HCT116 (cell line): Measurements from ENCODE around the gene L1CAM. TPM values are rescaled to one million over a fixed set of nuclear protein-coding genes. Genes with fewer than 3 reads are reported as not detected.

Experiments
- ATAC-seq: fragments of 200-7000 bp; cut with Tn5 transposase; 2 replicates; pipeline ENCODE4 v1.9.1; 2020; ENCODE audit warnings: mild to moderate bottlenecking, moderate library complexity
- BruUV-seq: library from RNA; stranded (reverse); fragments of 400-500 nt; replicated peaks from 2 replicates; lab custom pipeline; 2021; lab: Mats Ljungman, UMichigan
- CTCF ChIA-PET: fragments of 300-600 bp; sonication (Branson Sonifier 250); formaldehyde crosslinking; loops from one replicate; lab custom pipeline; 2021; ENCODE audit warnings: antibody characterized with exemption; lab: Charles Lee
- POLR2A ChIA-PET: fragments of 300-600, 350-600 bp; sonication (Branson Sonifier 250); formaldehyde crosslinking; loops from one replicate; lab custom pipeline; 2021; ENCODE audit warnings: antibody characterized with exemption; lab: Charles Lee
- RAD21 ChIA-PET, 2 experiments: fragments of 300-600 bp; sonication (Branson Sonifier 250); formaldehyde crosslinking; loops; one replicate each; lab custom pipeline; 2023; ENCODE audit warnings: low total read pairs in 2 of 2; ENCODE audit not compliant: uncharacterized antibody in 2 of 2, unreplicated experiment in 2 of 2, low non-redundant PET in 1 of 2; lab: Charles Lee
- DNase-seq: peaks from one replicate; pipeline ENCODE4 v3.0.0-alpha.2; 2010; ENCODE audit warnings: low read depth, low spot score
- H2AFZ ChIP-seq: fragments of 200-600 bp; shearing (Covaris generic), sonication (generic); 2 replicates; pipeline ENCODE4 v1.6.1; 2017; ENCODE audit warnings: low read depth, mixed run types, mixed read lengths, antibody characterized with exemption, low read length; ENCODE audit not compliant: poor library complexity, severe bottlenecking
- H3K27ac ChIP-seq: 2 replicates; pipeline ENCODE4 v1.5.1; 2012; ENCODE audit warnings: low read depth, low read length
- H3K27me3 ChIP-seq: fragments of 200-600 bp; sonication (generic); 2 replicates; pipeline ENCODE4 v1.6.1; 2016; ENCODE audit warnings: mixed run types, low read length, mixed read lengths; ENCODE audit not compliant: insufficient read depth
- H3K36me3 ChIP-seq, 2 experiments: fragments of 200-500 bp in 1 of 2; fragments of 200-600 bp in 1 of 2; sonication (Bioruptor generic) in 1 of 2; sonication (generic) in 1 of 2; 2 replicates each; pipeline versions ENCODE4 v1.5.1 to v1.6.1; 2014 to 2016; ENCODE audit warnings: low read length in 2 of 2, inconsistent platforms in 1 of 2, mixed read lengths in 1 of 2, mixed run types in 1 of 2; ENCODE audit not compliant: insufficient read depth in 2 of 2, control insufficient read depth in 1 of 2
- H3K4me1 ChIP-seq, 2 experiments: fragments of 200-600 bp in 1 of 2; sonication (generic) in 1 of 2; 2 replicates each; pipeline versions ENCODE4 v1.5.1 to v1.6.1; 2012 to 2017; ENCODE audit warnings: low read length in 2 of 2, inconsistent platforms in 1 of 2, mild to moderate bottlenecking in 1 of 2, mixed read lengths in 1 of 2, mixed run types in 1 of 2, moderate library complexity in 1 of 2; ENCODE audit not compliant: insufficient read depth in 2 of 2, control insufficient read depth in 1 of 2
- H3K4me2 ChIP-seq: fragments of 200-600 bp; sonication (generic); 2 replicates; pipeline ENCODE4 v1.6.1; 2017; ENCODE audit warnings: mixed run types, low read length, mixed read lengths
- H3K4me3 ChIP-seq, 2 experiments: fragments of 200-600 bp in 1 of 2; sonication (generic) in 1 of 2; replicated peaks in 1 of 2; 2 replicates each; pipeline ENCODE4 v1.5.1; 2011 to 2016; ENCODE audit warnings: low read length in 2 of 2, control low read depth in 1 of 2, low read depth in 1 of 2, mild to moderate bottlenecking in 1 of 2, mixed read lengths in 1 of 2, mixed run types in 1 of 2
- H3K79me2 ChIP-seq: fragments of 200-600 bp; sonication (generic); 2 replicates; pipeline ENCODE4 v1.6.1; 2017; ENCODE audit warnings: mild to moderate bottlenecking, mixed run types, low read length, moderate library complexity, mixed read lengths; ENCODE audit not compliant: insufficient read depth
- H3K9ac ChIP-seq: fragments of 200-600 bp; sonication (generic); 2 replicates; pipeline ENCODE4 v1.6.1; 2016; ENCODE audit warnings: low read length, mixed read lengths
- H3K9me2 ChIP-seq: fragments of 200-600 bp; sonication (generic), shearing (Covaris generic); 2 replicates; pipeline ENCODE4 v1.6.1; 2017; ENCODE audit warnings: mixed run types, mild to moderate bottlenecking, moderate library complexity; ENCODE audit not compliant: insufficient read depth
- H3K9me3 ChIP-seq, 2 experiments: fragments of 200-500 bp in 1 of 2; fragments of 200-600 bp in 1 of 2; sonication (Bioruptor generic) in 1 of 2; sonication (generic) in 1 of 2; 2 replicates each; pipeline ENCODE4 v1.6.1; 2014 to 2017; ENCODE audit warnings: low read length in 2 of 2, mixed read lengths in 2 of 2, inconsistent platforms in 1 of 2, low read depth in 1 of 2, mild to moderate bottlenecking in 1 of 2, mixed run types in 1 of 2, moderate library complexity in 1 of 2; ENCODE audit not compliant: control insufficient read depth in 1 of 2, insufficient read depth in 1 of 2
- H4K20me1 ChIP-seq: fragments of 200-600 bp; sonication (generic), shearing (Covaris generic); 2 replicates; pipeline ENCODE4 v1.6.1; 2017; ENCODE audit warnings: mixed run types, mild to moderate bottlenecking, moderate library complexity; ENCODE audit not compliant: insufficient read depth
- CBX3 ChIP-seq: IDR thresholded peaks from 2 replicates; pipeline ENCODE4 v1.6.1; 2012; ENCODE audit warnings: low read depth
- CEBPB ChIP-seq: IDR thresholded peaks from 2 replicates; pipeline ENCODE4 v1.6.1; 2012; ENCODE audit warnings: low read depth
- EGR1 ChIP-seq: IDR thresholded peaks from 2 replicates; pipeline ENCODE4 v1.6.1; 2012; ENCODE audit warnings: low read depth
- ELF1 ChIP-seq: IDR thresholded peaks from 2 replicates; pipeline ENCODE4 v1.6.1; 2012; ENCODE audit warnings: low read depth, borderline replicate concordance
- FOSL1 ChIP-seq: IDR thresholded peaks from 2 replicates; pipeline ENCODE4 v1.6.1; 2012; ENCODE audit warnings: low read depth
- JUND ChIP-seq: IDR thresholded peaks from 2 replicates; pipeline ENCODE4 v1.6.1; 2012
- POLR2A ChIP-seq: IDR thresholded peaks from 2 replicates; pipeline ENCODE4 v1.7.0; 2011; ENCODE audit warnings: borderline replicate concordance; ENCODE audit not compliant: insufficient read depth, insufficient read length; ENCODE audit errors: extremely low read depth
- POLR2AphosphoS5 ChIP-seq: IDR thresholded peaks from 2 replicates; pipeline ENCODE4 v1.6.1; 2011; ENCODE audit warnings: mild to moderate bottlenecking, low read depth, low read length, moderate library complexity
- RAD21 ChIP-seq: IDR thresholded peaks from 2 replicates; pipeline ENCODE4 v1.6.1; 2012; ENCODE audit warnings: low read depth, mild to moderate bottlenecking
- SIN3A ChIP-seq: IDR thresholded peaks from 2 replicates; pipeline ENCODE4 v1.6.1; 2012; ENCODE audit warnings: low read depth
- SP1 ChIP-seq: IDR thresholded peaks from 2 replicates; pipeline ENCODE4 v1.6.1; 2012; ENCODE audit warnings: low read depth
- SRF ChIP-seq: IDR thresholded peaks from 2 replicates; pipeline ENCODE4 v1.6.1; 2012; ENCODE audit warnings: low read depth
- TCF7L2 ChIP-seq: IDR thresholded peaks from 2 replicates; pipeline ENCODE4 v1.7.0; 2011; ENCODE audit warnings: borderline replicate concordance, inconsistent platforms; ENCODE audit not compliant: insufficient read depth, insufficient read length; ENCODE audit errors: extremely low read depth
- YY1 ChIP-seq: IDR thresholded peaks from 2 replicates; pipeline ENCODE4 v1.6.1; 2011; ENCODE audit warnings: low read length, low read depth, moderate library complexity, mild to moderate bottlenecking; ENCODE audit not compliant: insufficient replicate concordance; ENCODE audit errors: extremely low read depth
- ZBTB33 ChIP-seq: IDR thresholded peaks from 2 replicates; pipeline ENCODE4 v1.6.1; 2011; ENCODE audit warnings: mild to moderate bottlenecking, low read length, moderate library complexity; ENCODE audit not compliant: insufficient replicate concordance; ENCODE audit errors: extremely low read depth
- intact Hi-C: fragments of 100-400 bp; cut with micrococcal nuclease; formaldehyde crosslinking; loops from 2 replicates; pipeline ENCODE4 v1.10.0; 2022
- total RNA-seq: library from RNA; stranded (reverse); gene quantifications from one replicate; pipeline ENCODE4 v1.2.1, GENCODE V29; 2021; ENCODE audit not compliant: unreplicated experiment
- TF ChIP-seq, protein P1 (sequence below), 3 experiments: fragments of 200-600 bp in 1 of 3; sonication (generic) in 1 of 3; IDR thresholded peaks in 2 of 3; conservative IDR thresholded peaks in 1 of 3; 2 replicates each; pipeline ENCODE4 v1.5.1; 2012 to 2017; ENCODE audit warnings: low read depth in 2 of 3, low read length in 2 of 3, antibody characterized with exemption in 1 of 3, borderline replicate concordance in 1 of 3, control low read depth in 1 of 3, mild to moderate bottlenecking in 1 of 3, mixed read lengths in 1 of 3, mixed run types in 1 of 3, moderate library complexity in 1 of 3; ENCODE audit not compliant: insufficient read depth in 1 of 3
- TF ChIP-seq, protein P2 (sequence below): IDR thresholded peaks from 2 replicates; pipeline ENCODE4 v1.6.1; 2012
- TF ChIP-seq, protein P3 (sequence below): IDR thresholded peaks from 2 replicates; pipeline ENCODE4 v1.6.1; 2012

L1CAM gene
- total RNA-seq, 1 experiment from 2014 or later: 14.8 TPM

DNA sequence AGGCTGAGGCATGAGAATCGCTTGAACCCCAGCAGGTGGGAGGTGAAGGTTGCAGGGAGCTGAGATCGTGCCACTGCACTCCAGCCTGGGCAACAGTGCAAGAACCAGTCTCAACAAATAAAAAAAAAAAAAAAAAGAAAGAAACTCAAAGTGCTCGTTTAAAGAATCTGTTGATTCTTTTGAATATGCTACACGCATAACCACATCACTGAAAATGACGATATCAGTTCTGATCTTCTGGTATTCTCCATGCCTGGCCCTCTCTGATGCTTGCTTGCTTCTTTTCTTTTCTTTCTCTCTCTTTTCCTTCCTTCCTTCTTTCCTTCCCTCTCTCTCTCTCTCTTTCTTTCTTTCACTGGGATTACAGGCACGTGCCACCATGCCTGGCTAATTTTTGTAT, 25.8 kb upstream of the L1CAM start (continued):
- TF ChIP-seq YY1 (no peak), FOSL1 (no peak), ELF1 (no peak), SP1 (no peak), SIN3A (no peak), TCF7L2 (no peak), EGR1 (no peak), CBX3 (no peak), POLR2AphosphoS5 (no peak), SRF (no peak), JUND (no peak)

- no TSS peak for BruUV-seq
- POLR2A ChIA-PET: interaction anchor here (0.7 kb wide), 1 partner anchor 11 kb away, joined by 3 read pairs; no protein-coding TSS in a partner anchor
These were observed 24.5 kb upstream of the L1CAM start for GRCh38 chrX:153910446-153910845.

More at GRCh38 chrX:153910446-153910845, 24.5 kb upstream of the L1CAM start:
- Histone ChIP-seq H3K36me3 (no peaks in the 10 kb centered on the region), H3K79me2 (no peaks in the 10 kb centered on the region), H3K4me2 (no peak overlapping the region), H2AFZ (no peak overlapping the region), H3K4me3 (no peak overlapping the region), H3K9me3 (no peaks in the 10 kb centered on the region), H4K20me1 (no peaks in the 10 kb centered on the region), H3K9me2 (no peaks in the 10 kb centered on the region), H3K27me3 (no peaks in the 10 kb centered on the region), H3K4me1 (no peaks in the 10 kb centered on the region), H3K27ac (no peak overlapping the region), H3K9ac (no peak overlapping the region)
- ChIA-PET RAD21 (no interaction called here), CTCF (interaction anchor here (0.7 kb wide), 1 partner anchor 984 kb away, joined by 3 read pairs; no protein-coding TSS in a partner anchor)
- DNase-seq (no peak), ATAC-seq (no peak)
- intact Hi-C loops: no loop called here
- TF ChIP-seq EGR1 (no peak), ZBTB33 (no peak), RAD21 (no peak), CEBPB (no peak), TCF7L2 (no peak), POLR2A (no peak)
- TF ChIP-seq, protein P1, sequence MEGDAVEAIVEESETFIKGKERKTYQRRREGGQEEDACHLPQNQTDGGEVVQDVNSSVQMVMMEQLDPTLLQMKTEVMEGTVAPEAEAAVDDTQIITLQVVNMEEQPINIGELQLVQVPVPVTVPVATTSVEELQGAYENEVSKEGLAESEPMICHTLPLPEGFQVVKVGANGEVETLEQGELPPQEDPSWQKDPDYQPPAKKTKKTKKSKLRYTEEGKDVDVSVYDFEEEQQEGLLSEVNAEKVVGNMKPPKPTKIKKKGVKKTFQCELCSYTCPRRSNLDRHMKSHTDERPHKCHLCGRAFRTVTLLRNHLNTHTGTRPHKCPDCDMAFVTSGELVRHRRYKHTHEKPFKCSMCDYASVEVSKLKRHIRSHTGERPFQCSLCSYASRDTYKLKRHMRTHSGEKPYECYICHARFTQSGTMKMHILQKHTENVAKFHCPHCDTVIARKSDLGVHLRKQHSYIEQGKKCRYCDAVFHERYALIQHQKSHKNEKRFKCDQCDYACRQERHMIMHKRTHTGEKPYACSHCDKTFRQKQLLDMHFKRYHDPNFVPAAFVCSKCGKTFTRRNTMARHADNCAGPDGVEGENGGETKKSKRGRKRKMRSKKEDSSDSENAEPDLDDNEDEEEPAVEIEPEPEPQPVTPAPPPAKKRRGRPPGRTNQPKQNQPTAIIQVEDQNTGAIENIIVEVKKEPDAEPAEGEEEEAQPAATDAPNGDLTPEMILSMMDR (IDR thresholded peaks at IDR 0.05 in 2 of 3, conservative IDR thresholded peaks at IDR 0.05 in 1 of 3; ENCODE audit: borderline replicate concordance in 1 of 3, insufficient read depth in 1 of 3, low read depth in 2 of 3, low read length in 2 of 3): no peak
- TF ChIP-seq, protein P2, sequence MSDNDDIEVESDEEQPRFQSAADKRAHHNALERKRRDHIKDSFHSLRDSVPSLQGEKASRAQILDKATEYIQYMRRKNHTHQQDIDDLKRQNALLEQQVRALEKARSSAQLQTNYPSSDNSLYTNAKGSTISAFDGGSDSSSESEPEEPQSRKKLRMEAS: no peak
- TF ChIP-seq, protein P3, sequence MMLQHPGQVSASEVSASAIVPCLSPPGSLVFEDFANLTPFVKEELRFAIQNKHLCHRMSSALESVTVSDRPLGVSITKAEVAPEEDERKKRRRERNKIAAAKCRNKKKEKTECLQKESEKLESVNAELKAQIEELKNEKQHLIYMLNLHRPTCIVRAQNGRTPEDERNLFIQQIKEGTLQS: no peak
